ENCODE results near the gene EEF1A1. TPM values are rescaled to one million over a fixed set of nuclear protein-coding genes. Genes with fewer than 3 reads are reported as not detected.

EEF1A1 gene
- total and polyA plus RNA-seq, 2 experiments from 2014 or later = 3,887 to 14,561 TPM

DNA sequence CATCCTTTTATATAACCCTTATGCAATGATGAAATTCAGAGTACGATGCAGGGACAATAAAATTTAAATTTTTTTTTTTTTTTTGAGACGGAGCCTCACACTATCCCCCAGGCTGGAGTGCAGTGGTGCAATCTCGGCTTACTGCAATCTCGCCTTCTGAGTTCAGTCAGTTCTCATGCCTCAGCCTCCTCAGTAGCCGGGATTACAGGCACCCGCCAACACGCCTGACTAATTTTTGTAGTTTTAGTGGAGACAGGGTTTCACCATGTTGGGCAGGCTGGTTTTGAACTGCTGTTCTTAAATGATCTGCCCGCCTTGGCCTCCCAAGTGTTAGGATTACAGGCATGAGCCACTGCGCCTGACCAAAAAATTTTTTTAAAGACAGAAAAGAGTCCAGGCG, 44.1 kb downstream of the EEF1A1 start:
- H3K9me3 ChIP-seq (ENCODE audit: low read depth) = no peaks in the 10 kb centered on the region
- no peaks in the 10 kb centered on the region for H3F3A ChIP-seq (ENCODE audit: insufficient read depth)
- H3K4me3 ChIP-seq = no peak overlapping the region
- H3K36me3 ChIP-seq (ENCODE audit: low read depth) = peaks cover 41% of the 10 kb centered on the region
- 93 to 96% methylated on average over 10 of the region's 10 CpGs for WGBS, 2 experiments (ENCODE audit: low coverage in 1 of 2, low lambda C conversion rate in 2 of 2, missing lambda C conversion rate in 2 of 2)
- no peak overlapping the region for H3K27ac ChIP-seq
- DNase-seq = no peak
- H3K4me2 ChIP-seq (ENCODE audit: unreplicated experiment) = no peak overlapping the region
- 0 out of 2 replicates have a peak, but pooled peaks cover 4% of the 10 kb centered on the region for H3K79me2 ChIP-seq (ENCODE audit: insufficient read depth)
- no peak overlapping the region for H3K9ac ChIP-seq
- no peaks in the 10 kb centered on the region for H3K4me1 ChIP-seq (ENCODE audit: insufficient read depth)
- H3K27me3 ChIP-seq (replicated peaks; ENCODE audit: insufficient read depth) = no peaks in the 10 kb centered on the region
- H2AFZ ChIP-seq = no peak overlapping the region
- H4K20me1 ChIP-seq (ENCODE audit: insufficient read depth) = no peaks in the 10 kb centered on the region
- no peak for TF ChIP-seq EZH2 (IDR thresholded peaks at IDR 0.05; ENCODE audit: insufficient read depth, poor library complexity, severe bottlenecking)
- TF ChIP-seq EZH2phosphoT487 (IDR thresholded peaks at IDR 0.05; ENCODE audit: insufficient read depth, low read depth) = no peak
- in situ Hi-C loops (cut with MboI) = no loop called here
- H3K9me2 ChIP-seq (ENCODE audit: insufficient read depth) = no peaks in the 10 kb centered on the region

GRCh38 chr6:73471686-73472290, 49.0 kb downstream of the EEF1A1 start:
- in situ Hi-C loops (cut with MboI) = no loop called here
- H2AFZ ChIP-seq = no peak overlapping the region

More at GRCh38 chr6:73471686-73472290, 49.0 kb downstream of the EEF1A1 start:
- Histone ChIP-seq H3K79me2 (ENCODE audit: insufficient read depth) (0 out of 2 replicates have a peak, but pooled peaks cover 3% of the 10 kb centered on the region), H4K20me1 (ENCODE audit: insufficient read depth) (no peaks in the 10 kb centered on the region), H3K4me2 (ENCODE audit: unreplicated experiment) (no peak overlapping the region), H3F3A (ENCODE audit: insufficient read depth) (no peaks in the 10 kb centered on the region), H3K36me3 (ENCODE audit: low read depth) (peaks cover 52% of the 10 kb centered on the region), H3K27me3 (replicated peaks; ENCODE audit: insufficient read depth) (no peaks in the 10 kb centered on the region), H3K9ac (no peak overlapping the region), H3K4me3 (no peak overlapping the region), H3K9me3 (ENCODE audit: low read depth) (no peaks in the 10 kb centered on the region), H3K9me2 (ENCODE audit: insufficient read depth) (no peaks in the 10 kb centered on the region), H3K4me1 (ENCODE audit: insufficient read depth) (no peaks in the 10 kb centered on the region), H3K27ac (no peak overlapping the region)
- DNase-seq = no peak
- TF ChIP-seq EZH2 (IDR thresholded peaks at IDR 0.05; ENCODE audit: insufficient read depth, poor library complexity, severe bottlenecking) = no peak
- no peak for TF ChIP-seq EZH2phosphoT487 (IDR thresholded peaks at IDR 0.05; ENCODE audit: insufficient read depth, low read depth)
- 97 to 98% methylated on average over 2 of the region's 2 CpGs for WGBS, 2 experiments (ENCODE audit: low coverage in 1 of 2, low lambda C conversion rate in 2 of 2, missing lambda C conversion rate in 2 of 2)

Small RNAs within 50 kb of the gene (small RNA-seq; reads per million reads assigned to genes)
- gene AL603910.2 (ENCODE audit: low read depth, low replicate concordance) = not detected
- gene RN7SL827P (ENCODE audit: low read depth, low replicate concordance) = not detected

Other genes with a start within 250 kb of the EEF1A1 start
- gene DPPA5, start 166.8 kb downstream of the EEF1A1 start, total RNA-seq (2014; rRNA removed; shearing (Covaris generic)) = not detected in 2 replicates
- gene DPPA5, start 166.8 kb downstream of the EEF1A1 start, polyA plus RNA-seq (2016; fragmentation: Nextera tagmentation; extraction: Ambion mirVana) = not detected in 2 replicates
- gene KHDC3L, start 158.4 kb downstream of the EEF1A1 start, total RNA-seq (2014; rRNA removed; shearing (Covaris generic)) = not detected in 2 replicates
- not detected in 2 replicates for gene KHDC3L, start 158.4 kb downstream of the EEF1A1 start, polyA plus RNA-seq (2016; fragmentation: Nextera tagmentation; extraction: Ambion mirVana)
- gene OOEP, start 151.1 kb downstream of the EEF1A1 start, total RNA-seq (2014; rRNA removed; shearing (Covaris generic)) = not detected in 2 replicates
- gene OOEP, start 151.1 kb downstream of the EEF1A1 start, polyA plus RNA-seq (2016; fragmentation: Nextera tagmentation; extraction: Ambion mirVana) = not detected in 2 replicates
- gene DDX43, start 126.2 kb downstream of the EEF1A1 start, total RNA-seq (2014; rRNA removed; shearing (Covaris generic)) = 0.11 and 0.13 TPM in 2 replicates
- 0.38 and 0.51 TPM in 2 replicates for gene DDX43, start 126.2 kb downstream of the EEF1A1 start, polyA plus RNA-seq (2016; fragmentation: Nextera tagmentation; extraction: Ambion mirVana)
- gene CGAS, start 68.7 kb downstream of the EEF1A1 start, total RNA-seq (2014; rRNA removed; shearing (Covaris generic)) = 4.8 and 6.3 TPM in 2 replicates
- 3.7 TPM in 2 replicates for gene CGAS, start 68.7 kb downstream of the EEF1A1 start, polyA plus RNA-seq (2016; fragmentation: Nextera tagmentation; extraction: Ambion mirVana)
- 22.9 and 28.9 TPM in 2 replicates for gene MTO1, start 59.3 kb downstream of the EEF1A1 start, total RNA-seq (2014; rRNA removed; shearing (Covaris generic))
- 21.8 and 23.0 TPM in 2 replicates for gene MTO1, start 59.3 kb downstream of the EEF1A1 start, polyA plus RNA-seq (2016; fragmentation: Nextera tagmentation; extraction: Ambion mirVana)
- gene SLC17A5, start 133.0 kb upstream of the EEF1A1 start, total RNA-seq (2014; rRNA removed; shearing (Covaris generic)) = 18.4 and 32.1 TPM in 2 replicates
- gene SLC17A5, start 133.0 kb upstream of the EEF1A1 start, polyA plus RNA-seq (2016; fragmentation: Nextera tagmentation; extraction: Ambion mirVana) = 19.5 and 20.1 TPM in 2 replicates
- gene CD109, start 175.2 kb upstream of the EEF1A1 start, total RNA-seq (2014; rRNA removed; shearing (Covaris generic)) = 68.3 and 68.6 TPM in 2 replicates
- gene CD109, start 175.2 kb upstream of the EEF1A1 start, polyA plus RNA-seq (2016; fragmentation: Nextera tagmentation; extraction: Ambion mirVana) = 31.1 and 31.3 TPM in 2 replicates